Endometrium (tissue), 2 donors: ENCODE measurements around the gene ABCB9.
"Not testable (repeated sequence)": the region's sequence is repeated elsewhere in the genome, so short reads cannot be mapped to it uniquely, and the experiment has no call there.

ENCODE experiments used
- FAIRE-seq: peaks from 2 replicates; lab custom pipeline; 2012; peaks lifted over from hg19 to GRCh38; lab: Jason Lieb, UNC
- donor health status: control.
- donor health status: control.

ABCB9 gene

GRCh38 chr12:122937622-122938091, 28.6 kb downstream of the ABCB9 start:
- no peak for FAIRE-seq

DNA sequence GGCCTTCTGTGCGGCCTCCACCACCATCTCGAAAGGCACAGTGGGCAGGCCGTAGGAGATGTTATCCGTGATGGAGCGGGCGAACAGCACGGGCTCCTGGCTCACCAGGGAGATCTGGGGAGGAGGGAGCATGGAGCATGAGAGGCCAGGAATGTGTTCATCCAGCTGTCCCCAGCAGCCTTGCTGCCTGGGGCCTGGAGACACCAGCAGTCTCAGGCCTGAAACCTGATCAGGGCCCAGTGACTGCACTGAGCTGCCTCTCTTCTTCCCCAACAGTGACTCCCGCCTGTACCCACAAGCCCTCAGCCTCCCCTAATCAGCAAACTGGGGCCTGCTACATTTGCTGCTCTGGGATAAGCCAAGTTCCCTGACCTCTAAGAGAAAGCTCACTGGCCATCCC, 30.9 kb downstream of the ABCB9 start:
- FAIRE-seq, result no peak

- FAIRE-seq, result no peak
Measured at GRCh38 chr12:122934722-122935121, 31.5 kb downstream of the ABCB9 start.

DNA sequence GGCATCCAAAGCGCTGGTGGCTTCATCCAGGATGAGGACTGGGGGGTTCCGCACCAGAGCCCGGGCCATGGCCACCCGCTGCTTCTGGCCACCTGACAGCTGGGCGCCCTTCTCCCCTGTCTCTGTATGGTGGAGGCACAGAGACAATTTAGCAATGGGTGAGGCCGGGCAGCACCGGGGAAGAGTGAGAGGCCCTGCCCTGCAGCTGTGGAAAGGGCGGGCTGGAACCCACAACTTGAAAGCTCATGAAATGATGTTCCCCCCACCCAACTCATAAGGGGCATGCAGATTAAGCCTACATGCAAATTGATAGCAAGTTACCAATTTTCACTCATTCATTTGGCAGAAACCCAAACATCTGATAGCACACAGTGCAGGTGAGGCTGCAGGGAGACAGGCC, 34.1 kb downstream of the ABCB9 start:
- no peak for FAIRE-seq

DNA sequence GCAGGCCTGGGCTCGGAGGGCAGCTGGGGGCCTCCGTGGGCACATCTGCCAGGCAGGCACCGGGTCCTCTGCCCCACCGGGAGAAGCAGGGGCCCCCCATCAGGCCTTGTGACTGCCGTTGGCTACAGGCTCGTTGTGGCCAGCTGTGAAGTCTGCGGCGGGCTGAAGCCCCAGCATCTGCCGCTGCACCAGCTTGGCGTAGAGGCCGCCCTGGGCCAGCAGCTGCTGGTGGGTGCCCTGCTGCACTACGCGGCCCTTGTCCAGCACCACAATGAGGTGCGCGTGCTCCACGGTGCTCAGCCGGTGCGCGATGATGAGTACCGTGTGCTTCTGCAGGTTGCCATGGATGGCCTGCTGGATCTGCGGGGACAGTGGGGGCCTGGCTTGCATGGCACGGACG, 36.5 kb downstream of the ABCB9 start:
- no peak for FAIRE-seq

DNA sequence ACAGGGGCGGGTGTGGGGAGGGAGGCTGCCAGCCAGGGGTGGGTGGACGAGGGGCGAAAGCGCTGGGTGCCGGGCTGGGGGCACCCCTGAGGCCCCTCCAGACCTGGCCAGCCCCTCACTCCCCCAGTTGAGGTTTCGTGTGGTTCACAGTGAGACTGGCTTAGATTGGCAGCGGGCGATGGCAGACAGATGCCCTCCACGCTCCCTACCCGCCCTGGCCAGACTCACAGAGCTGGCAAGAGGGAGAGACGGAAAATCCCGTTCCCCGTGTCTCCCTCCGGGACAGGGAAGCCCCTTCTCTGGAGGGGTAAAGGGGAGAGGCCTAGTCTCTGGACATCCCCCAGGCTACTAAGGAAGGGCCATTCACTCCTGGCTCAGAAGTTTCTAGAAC, 37.1 kb downstream of the ABCB9 start:
- FAIRE-seq, result no peak

DNA sequence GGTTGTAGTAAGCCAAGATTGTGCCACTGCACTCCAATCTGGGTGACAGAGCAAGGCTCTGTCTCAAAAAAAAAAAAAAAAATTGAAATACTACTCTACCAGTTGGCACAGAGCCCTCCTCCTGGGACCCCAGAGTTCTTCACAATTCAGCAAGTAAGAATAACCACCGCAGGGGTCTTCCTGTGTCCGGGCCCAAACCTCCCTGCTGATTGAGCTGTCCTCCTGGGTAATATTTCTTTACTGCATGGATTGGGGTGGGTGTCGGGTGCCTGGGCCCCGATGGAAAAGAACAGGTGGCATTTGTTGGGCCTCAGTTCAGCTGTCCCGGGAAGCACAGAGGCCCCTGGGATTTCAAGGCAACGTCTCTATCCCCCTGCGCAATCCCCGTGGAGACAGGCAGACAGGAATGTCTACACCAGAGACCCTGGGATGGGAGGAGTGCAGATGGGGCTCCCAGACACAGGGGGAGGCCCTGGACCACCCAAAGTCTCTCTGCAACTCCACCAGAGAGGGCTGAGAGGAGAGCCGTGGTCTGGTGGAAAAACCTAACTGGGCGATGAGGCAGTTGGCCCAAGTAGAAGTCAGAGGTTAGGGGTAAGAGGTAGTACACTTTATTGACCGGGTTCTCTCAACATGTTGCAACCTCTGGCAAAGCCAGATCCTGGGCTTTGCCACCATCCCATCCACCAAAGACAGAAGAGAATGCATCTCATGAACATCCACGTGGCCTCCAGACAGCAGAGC, 37.7 kb downstream of the ABCB9 start:
- FAIRE-seq, result no peak

GRCh38 chr12:122927756-122928403, 38.4 kb downstream of the ABCB9 start:
- no peak for FAIRE-seq

- no peak for FAIRE-seq
Measured at GRCh38 chr12:122921917-122922316, 44.3 kb downstream of the ABCB9 start.

DNA sequence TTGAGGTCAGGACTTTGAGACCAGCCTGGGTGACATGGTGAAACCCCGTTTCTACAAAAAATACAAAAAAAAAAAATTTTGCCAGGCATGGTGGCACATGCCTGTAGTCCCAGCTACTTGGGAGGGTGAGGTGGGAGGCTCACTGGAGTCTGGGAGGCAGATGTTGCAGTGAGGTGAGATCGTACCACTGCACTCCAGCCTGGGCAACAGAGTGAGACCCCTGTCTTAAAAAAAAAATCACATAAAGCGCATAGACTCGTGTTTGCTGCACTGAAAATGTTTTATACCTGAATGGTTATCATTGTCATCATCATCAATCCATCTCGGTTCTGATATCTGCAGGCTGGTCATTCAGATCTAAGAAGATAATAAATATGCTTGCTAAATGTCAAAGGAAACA, 45.6 kb downstream of the ABCB9 start:
- no peak for FAIRE-seq

GRCh38 chr12:122918827-122919226, 47.4 kb downstream of the ABCB9 start:
- FAIRE-seq, result no peak

- FAIRE-seq, result no peak
Measured at GRCh38 chr12:122917507-122918121, 48.6 kb downstream of the ABCB9 start.

DNA sequence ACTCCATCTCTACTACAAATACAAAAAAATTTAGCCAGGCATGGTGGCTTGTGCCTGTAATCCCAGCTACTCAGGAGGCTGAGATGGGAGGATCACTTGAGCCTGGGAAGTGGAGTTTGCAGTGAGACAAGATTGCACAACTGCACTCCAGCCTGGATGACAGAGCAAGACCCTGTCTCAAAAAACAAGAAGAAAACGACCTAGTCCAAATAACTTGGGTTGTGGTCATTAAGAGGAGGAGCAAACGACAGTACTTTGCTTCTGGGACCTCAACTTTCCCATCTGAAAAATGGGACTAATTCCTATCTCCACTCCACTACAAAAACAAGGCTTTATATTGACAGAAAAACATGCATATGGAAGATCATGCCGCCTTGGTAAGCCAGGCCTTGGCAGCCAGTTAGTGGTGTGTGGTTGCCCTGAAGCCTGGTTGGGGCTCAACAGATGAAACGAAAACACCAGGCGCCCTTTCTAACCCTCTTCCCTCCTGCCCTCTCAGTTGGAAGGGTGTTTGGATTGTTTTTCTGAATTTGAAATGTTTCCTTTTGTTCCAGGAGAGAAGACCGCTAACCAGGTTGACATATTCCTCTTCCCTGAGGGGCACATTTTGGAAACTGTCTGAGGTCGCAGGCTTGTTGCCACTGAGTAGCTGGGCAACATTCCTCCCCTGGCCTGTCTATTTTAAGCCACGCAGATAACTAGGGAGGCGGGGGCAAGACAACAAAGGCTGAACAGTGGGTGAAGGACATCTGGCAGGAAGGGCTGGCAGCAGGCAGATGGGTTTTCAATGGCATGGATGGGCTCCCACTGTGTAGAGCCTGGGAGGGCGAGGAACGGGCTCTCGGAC, 56.6 kb downstream of the ABCB9 start:
- FAIRE-seq, result no peak

GRCh38 chr12:122908915-122909314, 57.3 kb downstream of the ABCB9 start:
- no peak for FAIRE-seq

GRCh38 chr12:122905258-122905657, 61.0 kb downstream of the ABCB9 start:
- FAIRE-seq, result not testable (repeated sequence)

DNA sequence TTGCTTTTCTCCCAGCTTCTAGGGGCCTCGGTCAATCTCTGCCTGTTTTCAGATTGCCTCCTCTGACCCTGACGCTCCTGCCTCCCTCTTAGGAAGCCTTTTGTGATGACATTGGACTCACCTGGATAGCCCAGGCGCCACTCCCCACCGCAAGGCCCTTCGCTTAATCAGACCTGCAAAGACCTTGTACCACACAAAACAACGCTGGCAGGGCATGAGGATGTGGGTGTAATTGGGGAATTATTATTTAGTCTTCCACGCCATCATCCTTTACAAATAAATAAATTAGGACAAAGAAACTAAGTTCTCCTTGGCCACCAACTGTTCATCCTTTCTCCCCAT, 62.6 kb downstream of the ABCB9 start:
- no peak for FAIRE-seq

- FAIRE-seq, result no peak
Measured at GRCh38 chr12:122902854-122903692, 63.2 kb downstream of the ABCB9 start.

GRCh38 chr12:122899887-122900286, 66.4 kb downstream of the ABCB9 start:
- FAIRE-seq, result no peak

- FAIRE-seq, result no peak
Measured at GRCh38 chr12:122896662-122897061, 69.6 kb downstream of the ABCB9 start.

DNA sequence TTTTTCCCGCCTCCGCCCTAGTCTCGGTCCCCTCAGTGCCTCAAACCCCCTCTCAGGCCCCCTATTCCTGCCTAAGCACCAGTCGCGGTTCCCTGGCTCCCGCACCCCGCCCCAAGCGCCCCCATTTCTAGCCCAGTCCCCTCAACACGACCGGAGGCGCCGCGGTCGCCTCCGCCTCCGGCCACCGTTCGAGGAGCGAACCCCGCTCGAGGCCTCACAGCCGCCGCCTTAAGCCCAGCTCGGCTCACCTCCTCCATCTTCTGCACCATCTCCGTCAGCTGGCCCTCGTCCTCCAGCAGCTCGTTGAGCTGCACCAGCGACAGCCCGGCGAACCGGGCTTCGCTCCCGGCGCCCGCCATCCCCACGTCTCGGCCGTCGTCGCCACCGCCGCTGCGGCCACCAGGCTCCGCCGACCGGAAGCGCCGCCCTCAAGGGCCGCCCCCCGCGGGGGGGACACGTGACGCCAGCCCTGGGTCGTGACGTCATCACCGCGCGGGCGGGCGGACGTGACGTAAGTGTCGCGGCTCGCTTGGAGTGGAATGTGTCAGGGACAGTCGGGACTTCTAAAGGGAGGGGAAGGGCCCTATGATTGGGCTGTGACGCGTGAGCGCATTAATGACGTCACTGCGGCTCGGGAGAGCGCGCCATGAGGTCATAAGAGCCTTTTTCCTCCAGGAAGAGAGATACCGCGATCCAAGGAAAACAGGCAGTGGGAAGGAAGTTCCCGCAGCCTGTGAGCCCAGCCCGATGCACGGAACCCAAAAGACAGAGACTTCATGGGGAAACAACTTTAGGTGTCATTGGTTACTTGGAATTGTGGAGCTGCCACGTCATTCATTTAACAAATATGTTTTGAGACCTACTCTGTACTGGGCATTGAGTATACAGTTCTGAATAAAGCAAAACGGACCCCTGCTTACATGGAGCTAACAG, 70.3 kb downstream of the ABCB9 start, which contains the start of gene VPS37B:
Gene VPS37B, minus strand, starts transcription at position 421 of the 933 bp plus-strand sequence. Its CDS starts 62 bp downstream, at position 359.
- no peak for FAIRE-seq
